ENCODE results near the gene DGUOK. TPM values are rescaled to one million over a fixed set of nuclear protein-coding genes. Genes with fewer than 3 reads are reported as not detected.
"Not testable (repeated sequence)": the region's sequence is repeated elsewhere in the genome, so short reads cannot be mapped to it uniquely, and the experiment has no call there.

The DGUOK gene
- total and polyA plus RNA-seq, 4 donors: 28.9 to 103 (median 73.9) TPM

DNA sequence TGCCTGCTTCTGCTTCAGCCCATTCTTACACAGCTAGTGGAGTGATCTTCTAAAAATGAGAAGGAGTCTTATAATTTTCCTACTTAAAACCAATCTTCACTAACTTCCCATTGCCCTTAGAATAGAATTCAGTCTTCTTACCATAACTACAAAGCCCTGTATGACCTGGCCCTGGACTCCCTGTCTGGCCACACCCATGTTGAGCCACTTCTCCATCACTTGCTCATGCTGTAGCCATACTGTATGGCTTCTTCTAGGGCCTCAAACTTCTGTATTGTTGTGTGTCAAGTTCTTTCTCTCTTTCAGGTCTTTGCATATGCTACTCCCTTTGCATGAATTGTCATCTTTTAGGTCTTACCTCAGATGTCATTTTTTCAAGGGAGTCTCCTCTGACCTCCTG is 11.2 kb downstream of the DGUOK start:
- ATAC-seq (ENCODE audit: insufficient read depth, low FRiP score): no peak
- Histone ChIP-seq H3K4me1 (ENCODE audit: control insufficient read depth in 5 of 5, insufficient read depth in 5 of 5, low read length in 5 of 5) (peaks cover 0 to 6% (median 0%) of the 10 kb centered on the region in 5 donors), H3K9ac (ENCODE audit: insufficient read depth in 1 of 2, low read length in 2 of 2) (no peak overlapping the region)

DNA sequence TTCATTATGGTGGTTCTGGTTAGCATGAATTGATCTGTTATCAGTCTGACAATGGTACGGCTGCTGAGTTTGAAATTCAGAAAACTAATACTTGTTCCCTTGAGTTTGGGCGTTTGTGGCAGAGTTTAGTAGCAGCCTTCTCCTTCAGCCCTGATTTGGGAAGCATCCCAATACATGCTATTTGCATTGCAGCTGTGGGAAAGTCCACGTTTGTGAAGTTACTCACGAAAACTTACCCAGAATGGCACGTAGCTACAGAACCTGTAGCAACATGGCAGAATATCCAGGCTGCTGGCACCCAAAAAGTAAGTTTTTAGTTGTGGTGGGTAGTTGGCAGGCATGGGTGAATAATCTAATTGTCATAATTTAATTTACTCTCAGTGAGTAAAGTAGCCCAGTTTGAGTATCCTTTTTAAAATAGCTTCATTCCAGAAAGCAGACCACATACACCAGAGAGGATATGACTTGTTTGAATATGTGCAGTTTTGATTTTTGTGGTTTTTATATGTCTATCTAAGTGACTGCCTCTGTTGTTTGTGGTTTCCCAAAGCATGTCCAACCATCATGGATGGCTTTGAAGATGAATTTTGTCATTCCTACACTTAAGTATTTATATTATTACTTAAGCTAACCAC is 12.2 kb downstream of the DGUOK start:
- DNase-seq (no peak), ATAC-seq (ENCODE audit: insufficient read depth, low FRiP score) (no peak)
- Histone ChIP-seq H3K27me3 (ENCODE audit: control insufficient read depth in 3 of 3, insufficient read depth in 3 of 3, low read length in 2 of 3) (no peaks in the 10 kb centered on the region), H3K27ac (ENCODE audit: low read depth in 1 of 2, low read length in 1 of 2) (no peak overlapping the region), H3K9me3 (ENCODE audit: control insufficient read depth in 4 of 4, insufficient read depth in 3 of 4, low read length in 3 of 4) (no peaks in the 10 kb centered on the region), H3K9ac (ENCODE audit: insufficient read depth in 1 of 2, low read length in 2 of 2) (no peak overlapping the region), H3K36me3 (ENCODE audit: control insufficient read depth in 4 of 4, insufficient read depth in 4 of 4, low read length in 4 of 4) (peaks cover 2 to 15% (median 12%) of the 10 kb centered on the region in 4 donors), H3K4me1 (ENCODE audit: control insufficient read depth in 5 of 5, insufficient read depth in 5 of 5, low read length in 5 of 5) (peaks cover 0 to 3% (median 0%) of the 10 kb centered on the region in 5 donors), H3K4me3 (no peak overlapping the region)
- WGBS, 2 donors: 87 to 88% methylated on average over 5 of the region's 5 CpGs
- TF ChIP-seq, protein P1, sequence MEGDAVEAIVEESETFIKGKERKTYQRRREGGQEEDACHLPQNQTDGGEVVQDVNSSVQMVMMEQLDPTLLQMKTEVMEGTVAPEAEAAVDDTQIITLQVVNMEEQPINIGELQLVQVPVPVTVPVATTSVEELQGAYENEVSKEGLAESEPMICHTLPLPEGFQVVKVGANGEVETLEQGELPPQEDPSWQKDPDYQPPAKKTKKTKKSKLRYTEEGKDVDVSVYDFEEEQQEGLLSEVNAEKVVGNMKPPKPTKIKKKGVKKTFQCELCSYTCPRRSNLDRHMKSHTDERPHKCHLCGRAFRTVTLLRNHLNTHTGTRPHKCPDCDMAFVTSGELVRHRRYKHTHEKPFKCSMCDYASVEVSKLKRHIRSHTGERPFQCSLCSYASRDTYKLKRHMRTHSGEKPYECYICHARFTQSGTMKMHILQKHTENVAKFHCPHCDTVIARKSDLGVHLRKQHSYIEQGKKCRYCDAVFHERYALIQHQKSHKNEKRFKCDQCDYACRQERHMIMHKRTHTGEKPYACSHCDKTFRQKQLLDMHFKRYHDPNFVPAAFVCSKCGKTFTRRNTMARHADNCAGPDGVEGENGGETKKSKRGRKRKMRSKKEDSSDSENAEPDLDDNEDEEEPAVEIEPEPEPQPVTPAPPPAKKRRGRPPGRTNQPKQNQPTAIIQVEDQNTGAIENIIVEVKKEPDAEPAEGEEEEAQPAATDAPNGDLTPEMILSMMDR (IDR thresholded peaks at IDR 0.05; ENCODE audit: control extremely low read depth, extremely low read depth): no peak

More for the DNA sequence above, 11.2 kb downstream of the DGUOK start:
- no peaks in the 10 kb centered on the region for H3K9me3 ChIP-seq (ENCODE audit: control insufficient read depth in 4 of 4, insufficient read depth in 3 of 4, low read length in 3 of 4)
- H3K4me3 ChIP-seq: no peak overlapping the region
- TF ChIP-seq, protein P1 (IDR thresholded peaks at IDR 0.05; ENCODE audit: control extremely low read depth, extremely low read depth): no peak
- no peaks in the 10 kb centered on the region for H3K27me3 ChIP-seq (ENCODE audit: control insufficient read depth in 3 of 3, insufficient read depth in 3 of 3, low read length in 2 of 3)
- H3K27ac ChIP-seq (ENCODE audit: low read depth in 1 of 2, low read length in 1 of 2): no peak overlapping the region
- DNase-seq: no peak
- H3K36me3 ChIP-seq (ENCODE audit: control insufficient read depth in 4 of 4, insufficient read depth in 4 of 4, low read length in 4 of 4): peaks cover 2 to 18% (median 10%) of the 10 kb centered on the region in 4 donors

DNA sequence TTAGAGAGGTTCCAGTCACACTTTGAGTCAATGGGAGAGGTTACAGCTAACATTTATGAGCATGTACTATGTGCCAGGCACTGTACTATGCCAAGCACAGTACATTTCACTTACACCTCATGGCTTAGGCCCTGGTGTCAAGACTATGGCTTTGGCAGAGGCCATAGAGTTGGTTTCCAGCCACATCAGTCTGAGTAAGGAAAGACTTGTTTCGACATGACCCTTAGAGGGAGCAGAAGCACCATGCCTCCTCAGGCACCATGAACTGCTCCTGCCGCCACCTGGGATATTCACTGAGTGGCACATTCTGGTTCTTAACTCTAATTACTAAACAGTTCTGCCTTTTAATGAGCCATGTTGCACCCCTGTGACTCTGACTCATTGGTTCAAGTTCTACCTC is 12.7 kb downstream of the DGUOK start:
- Histone ChIP-seq H3K27ac (ENCODE audit: low read depth in 1 of 2, low read length in 1 of 2) (peak overlapping the region in 1 of 2 donors; percentile 1), H3K27me3 (ENCODE audit: control insufficient read depth in 3 of 3, insufficient read depth in 3 of 3, low read length in 2 of 3) (no peaks in the 10 kb centered on the region), H3K9me3 (ENCODE audit: control insufficient read depth in 4 of 4, insufficient read depth in 3 of 4, low read length in 3 of 4) (no peaks in the 10 kb centered on the region), H3K4me1 (ENCODE audit: control insufficient read depth in 5 of 5, insufficient read depth in 5 of 5, low read length in 5 of 5) (peaks cover 0 to 3% (median 0%) of the 10 kb centered on the region in 5 donors), H3K4me3 (no peak overlapping the region), H3K9ac (ENCODE audit: insufficient read depth in 1 of 2, low read length in 2 of 2) (no peak overlapping the region), H3K36me3 (ENCODE audit: control insufficient read depth in 4 of 4, insufficient read depth in 4 of 4, low read length in 4 of 4) (peaks cover 2 to 15% (median 12%) of the 10 kb centered on the region in 4 donors)
- peak; percentile 86 for ATAC-seq (ENCODE audit: insufficient read depth, low FRiP score)
- 56 to 61% methylated on average over 2 of the region's 2 CpGs for WGBS, 2 donors
- DNase-seq: peak in 1 of 3 donors; percentile 4
- TF ChIP-seq, protein P1 (IDR thresholded peaks at IDR 0.05; ENCODE audit: control extremely low read depth, extremely low read depth): no peak

DNA sequence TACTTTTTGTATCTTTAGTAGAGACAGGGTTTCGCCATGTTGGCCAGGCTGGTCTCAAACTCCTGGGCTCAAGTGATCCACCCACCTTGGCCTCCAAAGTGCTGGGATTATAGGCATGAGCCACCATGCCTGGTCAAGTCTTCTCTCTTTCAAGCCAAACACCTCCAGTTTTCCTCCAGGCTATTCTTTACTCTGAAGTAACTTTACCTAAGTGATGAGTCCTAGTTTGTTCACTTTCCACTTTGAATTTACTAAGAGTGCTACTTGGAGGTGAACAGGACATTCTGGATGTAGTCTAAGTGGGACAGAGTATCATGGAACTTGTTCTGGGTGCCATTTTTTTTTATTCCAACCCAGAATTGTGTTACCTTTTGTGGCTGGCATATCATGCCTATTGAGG is 13.4 kb downstream of the DGUOK start:
- peaks cover 2 to 20% (median 13%) of the 10 kb centered on the region in 4 donors for H3K36me3 ChIP-seq (ENCODE audit: control insufficient read depth in 4 of 4, insufficient read depth in 4 of 4, low read length in 4 of 4)
- WGBS, 2 donors: 93 to 100% methylated on average over 1 of the region's 1 CpG

More for the DNA sequence above, 13.4 kb downstream of the DGUOK start:
- not testable (repeated sequence) for ATAC-seq (ENCODE audit: insufficient read depth, low FRiP score); H3K9me3 ChIP-seq (ENCODE audit: control insufficient read depth in 4 of 4, insufficient read depth in 3 of 4, low read length in 3 of 4); H3K9ac ChIP-seq (ENCODE audit: insufficient read depth in 1 of 2, low read length in 2 of 2); DNase-seq; H3K27ac ChIP-seq (ENCODE audit: low read depth in 1 of 2, low read length in 1 of 2); H3K27me3 ChIP-seq (ENCODE audit: control insufficient read depth in 3 of 3, insufficient read depth in 3 of 3, low read length in 2 of 3); H3K4me3 ChIP-seq; H3K4me1 ChIP-seq (ENCODE audit: control insufficient read depth in 5 of 5, insufficient read depth in 5 of 5, low read length in 5 of 5)
